Activated CD8-positive, alpha-beta T cell treated with anti-CD3 and anti-CD28 coated beads for 36 hours (primary cell): ENCODE results near the gene LTBP4. TPM values are rescaled to one million over a fixed set of nuclear protein-coding genes. Genes with fewer than 3 reads are reported as not detected.
"Not testable (repeated sequence)": the region's sequence is repeated elsewhere in the genome, so short reads cannot be mapped to it uniquely, and the experiment has no call there.

Experiments
- ATAC-seq: fragments of 200-7000 bp; cut with Tn5 transposase; one replicate; pipeline ENCODE4 v1.10.0; 2021; ENCODE audit warnings: mild to moderate bottlenecking, moderate library complexity
- CTCF ChIA-PET: fragments of 350-600 bp; sonication (Branson Sonifier 250); formaldehyde crosslinking; loops from one replicate; lab custom pipeline; 2021; ENCODE audit warnings: antibody characterized with exemption; lab: Charles Lee
- POLR2A ChIA-PET: fragments of 350-600 bp; sonication (Branson Sonifier 250); formaldehyde crosslinking; loops from one replicate; lab custom pipeline; 2021; ENCODE audit warnings: antibody characterized with exemption; lab: Charles Lee
- DNase-seq: peaks from one replicate; pipeline ENCODE4 v3.0.0-alpha.2; 2020
- H3K27ac Mint-ChIP-seq: one replicate; pipeline ENCODE4 v1.8.0; 2021; ENCODE audit warnings: mild to moderate bottlenecking, mixed read lengths
- H3K27me3 Mint-ChIP-seq: one replicate; pipeline ENCODE4 v1.8.0; 2021; ENCODE audit warnings: mixed read lengths
- H3K36me3 Mint-ChIP-seq: one replicate; pipeline ENCODE4 v1.8.0; 2021; ENCODE audit warnings: low read depth, mixed read lengths
- H3K4me1 Mint-ChIP-seq: one replicate; pipeline ENCODE4 v1.8.0; 2021; ENCODE audit warnings: low read depth, mixed read lengths
- H3K4me3 Mint-ChIP-seq: one replicate; pipeline ENCODE4 v1.8.0; 2021; ENCODE audit warnings: mild to moderate bottlenecking, moderate library complexity, mixed read lengths
- H3K9me3 Mint-ChIP-seq: one replicate; pipeline ENCODE4 v1.8.0; 2021; ENCODE audit warnings: mixed read lengths
- intact Hi-C: fragments of 100-400 bp; cut with micrococcal nuclease; formaldehyde crosslinking; loops from one replicate; pipeline ENCODE4 v1.10.0; 2022
- total RNA-seq, 2 experiments: library from RNA; stranded (reverse); gene quantifications; one replicate each; pipeline ENCODE4 v1.2.3, GENCODE V29; 2021
- TF ChIP-seq, protein P1 (sequence below): fragments of 200-600 bp; IDR thresholded peaks from one replicate; pipeline ENCODE4 v1.8.0; 2022; ENCODE audit warnings: antibody characterized with exemption, mild to moderate bottlenecking

The LTBP4 gene
- total RNA-seq, 2 experiments from 2014 or later = 117 to 121 TPM

DNA sequence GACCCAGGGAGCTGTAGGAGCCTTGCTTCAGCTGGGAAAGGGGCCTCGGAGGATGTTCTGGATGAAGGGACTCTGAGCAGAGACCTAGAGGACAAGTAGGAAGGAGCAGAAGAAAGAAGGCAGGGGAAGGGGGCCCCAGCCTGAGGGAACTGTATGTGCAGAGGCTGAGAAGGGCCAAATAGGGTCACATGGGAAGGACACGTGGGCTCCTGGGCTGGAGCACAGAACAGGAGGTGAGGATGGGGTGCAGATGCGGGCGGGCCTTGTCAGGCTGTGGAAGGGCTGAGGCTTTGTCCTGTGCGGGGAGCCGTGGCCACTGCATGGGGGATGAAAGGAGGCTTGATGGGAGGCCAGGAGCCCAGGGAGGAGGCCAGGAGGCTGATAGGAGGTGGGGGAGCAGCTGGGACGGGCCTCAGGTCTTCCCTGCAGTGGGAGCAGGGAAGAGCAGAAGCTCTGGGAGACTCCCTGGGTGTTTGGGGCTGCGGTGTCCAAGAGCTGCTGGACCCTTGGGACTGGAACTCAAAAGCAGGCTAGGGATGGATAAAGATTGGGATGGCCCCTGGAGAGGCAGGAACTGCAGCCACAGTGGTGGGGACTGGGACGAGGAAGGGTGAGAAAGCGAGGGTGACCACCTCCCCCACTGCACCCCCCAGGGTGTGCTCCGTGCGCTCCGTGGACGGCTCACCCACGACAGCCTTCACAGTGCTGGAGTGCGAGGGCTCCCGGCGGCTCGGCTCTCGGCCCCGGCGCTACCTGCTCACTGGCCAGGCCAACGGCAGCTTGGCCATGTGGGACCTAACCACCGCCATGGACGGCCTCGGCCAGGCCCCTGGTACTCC lies 11.4 kb upstream of the LTBP4 start:
- ATAC-seq (no peak), DNase-seq (no peak)
- Mint-ChIP-seq H3K27ac (no peak overlapping the region), H3K36me3 (peaks cover 6% of the 10 kb centered on the region), H3K27me3 (no peaks in the 10 kb centered on the region), H3K4me3 (no peak overlapping the region), H3K9me3 (no peaks in the 10 kb centered on the region), H3K4me1 (peaks cover 14% of the 10 kb centered on the region)
- TF ChIP-seq, protein P1, sequence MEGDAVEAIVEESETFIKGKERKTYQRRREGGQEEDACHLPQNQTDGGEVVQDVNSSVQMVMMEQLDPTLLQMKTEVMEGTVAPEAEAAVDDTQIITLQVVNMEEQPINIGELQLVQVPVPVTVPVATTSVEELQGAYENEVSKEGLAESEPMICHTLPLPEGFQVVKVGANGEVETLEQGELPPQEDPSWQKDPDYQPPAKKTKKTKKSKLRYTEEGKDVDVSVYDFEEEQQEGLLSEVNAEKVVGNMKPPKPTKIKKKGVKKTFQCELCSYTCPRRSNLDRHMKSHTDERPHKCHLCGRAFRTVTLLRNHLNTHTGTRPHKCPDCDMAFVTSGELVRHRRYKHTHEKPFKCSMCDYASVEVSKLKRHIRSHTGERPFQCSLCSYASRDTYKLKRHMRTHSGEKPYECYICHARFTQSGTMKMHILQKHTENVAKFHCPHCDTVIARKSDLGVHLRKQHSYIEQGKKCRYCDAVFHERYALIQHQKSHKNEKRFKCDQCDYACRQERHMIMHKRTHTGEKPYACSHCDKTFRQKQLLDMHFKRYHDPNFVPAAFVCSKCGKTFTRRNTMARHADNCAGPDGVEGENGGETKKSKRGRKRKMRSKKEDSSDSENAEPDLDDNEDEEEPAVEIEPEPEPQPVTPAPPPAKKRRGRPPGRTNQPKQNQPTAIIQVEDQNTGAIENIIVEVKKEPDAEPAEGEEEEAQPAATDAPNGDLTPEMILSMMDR = no peak
- intact Hi-C loops = loop anchor here (10.0 kb wide), 1 partner anchor 305 kb away; the partner anchor contains the start of gene AKT2
- CTCF ChIA-PET = interaction anchor here (0.9 kb wide), 1 partner anchor 45 kb away, joined by 3 read pairs; no protein-coding TSS in a partner anchor
- POLR2A ChIA-PET = interaction anchor here (0.8 kb wide), 1 partner anchor 12 kb away, joined by 3 read pairs; no protein-coding TSS in a partner anchor

DNA sequence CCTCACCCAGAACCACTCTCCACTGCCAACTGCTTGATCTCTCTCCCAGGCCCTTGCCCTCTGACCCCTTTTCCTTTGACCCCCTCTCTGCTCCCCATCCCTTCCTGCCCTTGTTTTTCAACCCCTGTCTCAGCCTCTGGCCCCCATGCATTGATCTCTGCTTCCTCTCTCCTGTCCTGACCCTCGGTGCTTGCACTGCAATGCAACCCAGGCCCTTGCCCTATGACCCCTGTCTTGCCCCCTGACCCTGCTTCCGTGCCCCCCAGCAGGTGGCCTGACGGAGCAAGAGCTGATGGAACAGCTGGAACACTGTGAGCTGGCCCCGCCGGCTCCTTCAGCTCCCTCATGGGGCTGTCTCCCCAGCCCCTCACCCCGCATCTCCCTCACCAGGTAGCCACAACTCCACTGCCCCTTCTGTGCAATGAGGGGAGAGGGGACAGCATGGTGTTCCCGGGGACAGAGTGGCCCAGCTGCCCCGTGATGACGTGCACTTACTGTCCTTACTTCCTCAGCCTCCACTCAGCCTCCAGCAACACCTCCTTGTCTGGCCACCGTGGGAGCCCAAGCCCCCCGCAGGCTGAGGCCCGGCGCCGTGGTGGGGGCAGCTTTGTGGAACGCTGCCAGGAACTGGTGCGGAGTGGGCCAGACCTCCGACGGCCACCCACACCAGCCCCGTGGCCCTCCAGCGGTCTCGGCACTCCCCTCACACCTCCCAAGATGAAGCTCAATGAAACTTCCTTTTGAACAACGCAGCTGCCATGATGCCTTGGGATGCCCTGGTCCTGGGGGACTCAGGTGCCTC lies 10.5 kb upstream of the LTBP4 start:
- intact Hi-C loops = loop anchor here (10.0 kb wide), 1 partner anchor 306 kb away; the partner anchor contains the start of gene AKT2
- Mint-ChIP-seq H3K36me3 (peaks cover 6% of the 10 kb centered on the region), H3K27me3 (no peaks in the 10 kb centered on the region), H3K4me3 (no peak overlapping the region), H3K9me3 (no peaks in the 10 kb centered on the region), H3K4me1 (peaks cover 16% of the 10 kb centered on the region), H3K27ac (no peak overlapping the region)
- ChIA-PET CTCF (interaction anchor here (0.9 kb wide), 1 partner anchor 44 kb away, joined by 3 read pairs; no protein-coding TSS in a partner anchor), POLR2A (interaction anchor here (0.5 kb wide), 1 partner anchor 21 kb away, joined by 3 read pairs; no protein-coding TSS in a partner anchor)
- TF ChIP-seq, protein P1 = no peak
- no peak for ATAC-seq
- no peak for DNase-seq

DNA sequence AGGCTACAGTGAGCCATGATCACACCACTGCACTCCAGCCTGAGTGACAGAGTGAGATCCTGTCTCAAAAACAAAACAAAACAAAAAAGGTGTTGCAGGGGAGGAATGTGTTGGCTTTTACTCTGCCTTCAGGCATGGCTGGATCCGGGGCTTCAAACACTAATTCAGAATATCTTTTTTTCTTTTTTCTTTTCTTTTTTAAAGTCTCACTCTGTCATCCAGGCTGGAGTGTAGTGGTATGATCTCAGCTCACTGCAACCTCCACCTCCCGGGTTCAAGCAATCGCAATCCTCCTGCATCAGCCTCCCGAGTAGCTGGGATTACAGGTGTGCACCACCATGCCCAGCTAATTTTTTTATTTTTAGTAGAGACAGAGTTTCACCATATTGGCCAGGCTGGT lies 9.4 kb upstream of the LTBP4 start:
- not testable (repeated sequence) for H3K27me3 Mint-ChIP-seq, ATAC-seq, H3K27ac Mint-ChIP-seq, DNase-seq, H3K4me3 Mint-ChIP-seq, H3K9me3 Mint-ChIP-seq, H3K36me3 Mint-ChIP-seq
- POLR2A ChIA-PET = interaction anchor here (0.6 kb wide), 2 partner anchors 18 to 543 kb away, joined by 3 to 4 read pairs; no protein-coding TSS in a partner anchor
- CTCF ChIA-PET = interaction anchor here (0.7 to 1.5 kb wide), 2 partner anchors 11 to 50 kb away, joined by 4 to 5 read pairs; no protein-coding TSS in a partner anchor
- H3K4me1 Mint-ChIP-seq = peaks cover 10% of the 10 kb centered on the region
- intact Hi-C loops = loop anchor here (10.0 kb wide), 1 partner anchor 307 kb away; the partner anchor contains the start of gene AKT2

DNA sequence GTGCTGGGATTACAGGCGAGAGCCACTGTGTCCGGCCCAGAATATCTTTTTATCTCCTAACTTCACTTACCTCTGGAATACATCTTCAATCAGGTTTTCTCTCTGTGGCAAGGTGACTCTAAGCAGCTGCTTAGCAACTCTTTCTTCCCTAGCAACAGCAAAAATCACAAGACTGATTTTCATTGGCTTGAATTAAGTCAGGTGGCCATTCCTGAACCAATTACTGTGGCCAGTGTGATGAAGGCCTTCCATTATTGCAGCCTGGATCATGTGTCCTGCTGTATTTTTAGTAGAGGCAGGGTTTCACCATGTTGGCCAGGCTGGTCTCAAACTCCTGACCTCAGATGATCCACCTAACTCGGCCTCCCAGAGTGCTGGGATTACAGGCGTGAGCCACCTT lies 9.0 kb upstream of the LTBP4 start:
- ChIA-PET POLR2A (interaction anchor here (0.6 kb wide), 2 partner anchors 19 to 543 kb away, joined by 3 to 4 read pairs; no protein-coding TSS in a partner anchor), CTCF (interaction anchor here (0.7 to 1.5 kb wide), 2 partner anchors 11 to 51 kb away, joined by 4 to 5 read pairs; no protein-coding TSS in a partner anchor)
- H3K4me1 Mint-ChIP-seq = peaks cover 10% of the 10 kb centered on the region
- H3K4me3 Mint-ChIP-seq = no peak overlapping the region
- intact Hi-C loops = loop anchor here (10.0 kb wide), 1 partner anchor 307 kb away; the partner anchor contains the start of gene AKT2
- peak; percentile 70 for ATAC-seq
- H3K27ac Mint-ChIP-seq = no peak overlapping the region
- TF ChIP-seq, protein P1 = no peak
- H3K9me3 Mint-ChIP-seq = no peaks in the 10 kb centered on the region
- no peak for DNase-seq
- H3K36me3 Mint-ChIP-seq = no peaks in the 10 kb centered on the region
- peaks cover 6% of the 10 kb centered on the region for H3K27me3 Mint-ChIP-seq

DNA sequence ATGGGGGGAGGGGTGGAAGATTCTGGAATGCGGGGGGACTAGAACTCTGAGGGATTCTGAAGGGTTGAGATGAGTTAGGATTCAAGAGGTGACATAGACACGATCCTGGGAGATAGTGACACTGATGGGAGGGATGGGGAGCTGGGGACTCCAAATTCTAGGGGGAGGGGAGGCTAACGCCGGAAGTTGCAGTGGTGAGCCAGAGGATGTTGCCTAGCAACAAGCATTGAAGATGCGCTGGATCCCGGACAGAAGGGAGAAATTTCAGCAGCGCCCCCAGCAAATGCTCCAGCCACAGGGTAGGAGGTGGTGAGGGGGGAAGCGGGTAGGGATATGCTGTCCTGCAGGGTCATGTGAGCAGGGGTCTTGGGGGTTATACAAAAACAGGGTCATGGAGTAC lies 6.9 kb upstream of the LTBP4 start:
- Mint-ChIP-seq H3K4me1 (peaks cover 27% of the 10 kb centered on the region), H3K27ac (no peak overlapping the region), H3K9me3 (no peaks in the 10 kb centered on the region), H3K36me3 (no peaks in the 10 kb centered on the region), H3K27me3 (peaks cover 21% of the 10 kb centered on the region), H3K4me3 (no peak overlapping the region)
- ATAC-seq (no peak), DNase-seq (no peak)
- TF ChIP-seq, protein P1 = no peak
- CTCF ChIA-PET = interaction anchor here (1.8 to 4.2 kb wide), 2 partner anchors 41 to 130 kb away, joined by 5 to 22 read pairs; no protein-coding TSS in a partner anchor
- intact Hi-C loops = loop anchor here (10.0 kb wide), 1 partner anchor 309 kb away; the partner anchor contains the start of gene AKT2
- POLR2A ChIA-PET = interaction anchor here (0.8 to 1.8 kb wide), 2 partner anchors 9 to 15 kb away, joined by 3 to 5 read pairs; no protein-coding TSS in a partner anchor
